Ovary (tissue), 3 donors: Measurements from ENCODE around the gene MBOAT2.

ENCODE experiments used
- EP300 ChIP-seq: sonication (generic); formaldehyde crosslinking; IDR thresholded peaks from one replicate; pipeline ENCODE4 v1.6.1; 2017; ENCODE audit warnings: antibody characterized with exemption
- TF ChIP-seq, protein P1 (sequence below), 3 donors: fragments of 450-650 bp in 2 of 3; fragments of 200-600 bp in 1 of 3; IDR thresholded peaks; one replicate each; pipeline versions ENCODE4 v1.5.1 to v1.8.0; 2016 to 2022; ENCODE audit warnings: antibody characterized with exemption in 3 of 3, mild to moderate bottlenecking in 1 of 3
- donor health status: DM: no; HTN: no; CAD: no.

DNA sequence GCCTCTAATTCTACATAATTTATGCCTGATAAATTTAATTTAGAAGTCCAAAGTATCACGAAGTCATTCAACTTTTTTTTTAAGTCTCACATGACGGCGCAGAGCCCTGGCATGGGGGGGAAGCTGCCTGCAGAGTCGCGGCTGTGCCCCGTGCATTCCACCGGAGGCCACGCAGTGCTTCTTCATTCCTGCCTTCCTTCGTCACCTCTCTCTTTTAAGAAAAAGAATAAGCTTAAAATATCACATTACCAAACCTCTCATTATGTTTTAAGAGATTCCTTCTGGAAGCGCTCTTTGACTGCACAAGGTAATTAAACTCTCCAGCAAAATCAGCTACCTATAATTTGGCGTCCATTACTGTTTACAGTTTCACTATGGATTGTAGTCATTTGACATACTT is 145.8 kb downstream of the MBOAT2 start:
- TF ChIP-seq EP300: no peak
- TF ChIP-seq, protein P1, sequence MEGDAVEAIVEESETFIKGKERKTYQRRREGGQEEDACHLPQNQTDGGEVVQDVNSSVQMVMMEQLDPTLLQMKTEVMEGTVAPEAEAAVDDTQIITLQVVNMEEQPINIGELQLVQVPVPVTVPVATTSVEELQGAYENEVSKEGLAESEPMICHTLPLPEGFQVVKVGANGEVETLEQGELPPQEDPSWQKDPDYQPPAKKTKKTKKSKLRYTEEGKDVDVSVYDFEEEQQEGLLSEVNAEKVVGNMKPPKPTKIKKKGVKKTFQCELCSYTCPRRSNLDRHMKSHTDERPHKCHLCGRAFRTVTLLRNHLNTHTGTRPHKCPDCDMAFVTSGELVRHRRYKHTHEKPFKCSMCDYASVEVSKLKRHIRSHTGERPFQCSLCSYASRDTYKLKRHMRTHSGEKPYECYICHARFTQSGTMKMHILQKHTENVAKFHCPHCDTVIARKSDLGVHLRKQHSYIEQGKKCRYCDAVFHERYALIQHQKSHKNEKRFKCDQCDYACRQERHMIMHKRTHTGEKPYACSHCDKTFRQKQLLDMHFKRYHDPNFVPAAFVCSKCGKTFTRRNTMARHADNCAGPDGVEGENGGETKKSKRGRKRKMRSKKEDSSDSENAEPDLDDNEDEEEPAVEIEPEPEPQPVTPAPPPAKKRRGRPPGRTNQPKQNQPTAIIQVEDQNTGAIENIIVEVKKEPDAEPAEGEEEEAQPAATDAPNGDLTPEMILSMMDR (IDR thresholded peaks at IDR 0.05): no peak
